IPS DF 6.9 (cell line): ENCODE measurements around the gene XYLT2.

ENCODE experiments used
- DNase-seq: peaks from one replicate; pipeline ENCODE4 v3.0.0-alpha.2; 2013; ENCODE audit warnings: low read depth, low spot score
- H3K27ac ChIP-seq: one replicate; pipeline ENCODE4 v1.5.1; 2013; ENCODE audit warnings: low read length, control low read depth
- H3K27me3 ChIP-seq: 2 replicates; pipeline ENCODE4 v1.6.1; 2013; ENCODE audit warnings: mild to moderate bottlenecking, low read length; ENCODE audit not compliant: control insufficient read depth, insufficient read depth
- H3K36me3 ChIP-seq: 2 replicates; pipeline ENCODE4 v1.6.1; 2013; ENCODE audit warnings: low read length; ENCODE audit not compliant: control insufficient read depth, insufficient read depth
- H3K4me1 ChIP-seq: 2 replicates; pipeline ENCODE4 v1.6.1; 2013; ENCODE audit warnings: low read length; ENCODE audit not compliant: control insufficient read depth, insufficient read depth
- H3K4me3 ChIP-seq: 2 replicates; pipeline ENCODE4 v1.5.1; 2013; ENCODE audit warnings: mild to moderate bottlenecking, low read length
- H3K9me3 ChIP-seq: 2 replicates; pipeline ENCODE4 v1.6.1; 2013; ENCODE audit warnings: low read length, inconsistent platforms; ENCODE audit not compliant: control insufficient read depth, insufficient read depth
- WGBS: extraction: QIAGEN DNeasy Blood & Tissue Kit; methylation state at CpG from one replicate; pipeline ENCODE4 v1.1.7; 2013; ENCODE audit warnings: mixed read lengths, missing lambda C conversion rate; ENCODE audit not compliant: insufficient read length, insufficient coverage; 5-methylcytosine and 5-hydroxymethylcytosine counted together

Gene XYLT2

GRCh38 chr17:50350733-50351132, 4.8 kb downstream of the XYLT2 start:
- WGBS: 100% methylated on average over 1 of the region's 2 CpGs
- no peak for DNase-seq
- no peak overlapping the region for H3K27ac ChIP-seq

GRCh38 chr17:50352072-50352692, 6.3 kb downstream of the XYLT2 start:
- no CpG with 5 or more reads among the region's 6 CpGs for WGBS
- Histone ChIP-seq H3K27ac (no peak overlapping the region), H3K4me3 (no peak overlapping the region), H3K9me3 (no peaks in the 10 kb centered on the region), H3K36me3 (peaks cover 28% of the 10 kb centered on the region), H3K27me3 (no peaks in the 10 kb centered on the region), H3K4me1 (peaks cover 4% of the 10 kb centered on the region)
- DNase-seq: no peak

More at GRCh38 chr17:50350733-50351132, 4.8 kb downstream of the XYLT2 start:
- Histone ChIP-seq H3K4me1 (peaks cover 4% of the 10 kb centered on the region; the same call in 1 of the 2 replicates), H3K9me3 (no peaks in the 10 kb centered on the region), H3K4me3 (no peak overlapping the region), H3K27me3 (no peaks in the 10 kb centered on the region), H3K36me3 (peaks cover 15% of the 10 kb centered on the region)

DNA sequence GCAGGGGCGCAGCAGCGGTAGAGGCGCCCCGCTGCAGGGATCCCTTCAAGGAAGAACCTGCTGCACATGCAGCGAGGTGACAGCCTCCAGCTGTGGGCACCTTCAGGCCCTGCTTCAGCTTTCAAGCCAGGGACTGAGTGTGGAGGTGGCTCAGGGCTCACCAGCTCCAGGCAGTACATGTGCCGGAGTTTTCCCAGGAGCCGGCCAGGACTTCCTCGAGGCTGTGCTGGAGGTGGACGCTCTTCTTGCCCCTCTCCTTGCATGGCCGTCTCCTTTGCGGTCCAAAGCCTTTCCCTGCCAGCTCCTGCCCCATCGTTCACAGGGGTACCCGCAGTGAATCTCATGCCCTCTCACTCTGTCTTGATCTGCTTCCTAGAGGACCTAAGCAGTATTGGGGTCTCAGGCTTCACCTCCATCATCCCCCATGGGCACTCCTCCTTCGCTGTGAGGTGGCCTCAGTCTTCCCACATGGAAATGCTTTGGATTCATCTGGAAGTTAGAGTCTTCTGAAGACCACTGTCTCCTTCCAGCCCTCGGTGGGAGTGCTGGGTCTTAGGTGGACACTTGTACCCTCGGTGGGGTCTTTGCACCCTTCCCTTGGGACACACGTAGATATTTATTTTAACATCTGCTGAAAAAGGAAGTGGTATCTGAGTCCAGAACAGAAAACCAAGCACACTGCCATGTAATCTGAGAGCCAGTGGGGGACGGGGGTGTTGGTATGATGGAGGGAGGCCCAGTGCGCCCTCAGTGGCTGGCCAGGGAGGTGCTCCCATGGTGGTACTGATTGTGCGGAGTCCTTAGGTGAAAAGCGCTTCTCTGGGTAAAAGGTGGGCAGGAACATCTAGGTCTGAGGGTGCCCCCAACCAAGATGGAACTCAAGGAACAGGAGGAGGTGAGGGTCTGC, 7.0 kb downstream of the XYLT2 start:
- H3K27me3 ChIP-seq: no peaks in the 10 kb centered on the region
- H3K27ac ChIP-seq: no peak overlapping the region
- WGBS: no CpG with 5 or more reads among the region's 21 CpGs
- H3K4me3 ChIP-seq: no peak overlapping the region
- H3K4me1 ChIP-seq: no peaks in the 10 kb centered on the region; the same call in none of the 2 replicates
- DNase-seq: no peak
- peaks cover 30% of the 10 kb centered on the region for H3K36me3 ChIP-seq
- no peaks in the 10 kb centered on the region for H3K9me3 ChIP-seq

- no peaks in the 10 kb centered on the region for H3K9me3 ChIP-seq
- no peak overlapping the region for H3K27ac ChIP-seq
- no peak for DNase-seq
- no CpG with 5 or more reads among the region's 27 CpGs for WGBS
- no peaks in the 10 kb centered on the region for H3K27me3 ChIP-seq
- H3K4me1 ChIP-seq: no peaks in the 10 kb centered on the region; the same call in 1 of the 2 replicates
- peaks cover 36% of the 10 kb centered on the region for H3K36me3 ChIP-seq
- H3K4me3 ChIP-seq: no peak overlapping the region
Measured at GRCh38 chr17:50353600-50354195, 7.8 kb downstream of the XYLT2 start.

- peaks cover 40% of the 10 kb centered on the region for H3K36me3 ChIP-seq
- H3K27me3 ChIP-seq: no peaks in the 10 kb centered on the region
- no peak for DNase-seq
- no peak overlapping the region for H3K4me3 ChIP-seq
- H3K4me1 ChIP-seq: no peaks in the 10 kb centered on the region; the same call in 1 of the 2 replicates
- H3K9me3 ChIP-seq: no peaks in the 10 kb centered on the region
- no CpG with 5 or more reads among the region's 15 CpGs for WGBS
- no peak overlapping the region for H3K27ac ChIP-seq
Measured at GRCh38 chr17:50354198-50354597, 8.3 kb downstream of the XYLT2 start.

GRCh38 chr17:50354776-50355175, 8.8 kb downstream of the XYLT2 start:
- H3K27me3 ChIP-seq: no peaks in the 10 kb centered on the region
- WGBS: no CpG with 5 or more reads among the region's 13 CpGs
- no peaks in the 10 kb centered on the region for H3K9me3 ChIP-seq
- DNase-seq: no peak
- H3K36me3 ChIP-seq: peaks cover 44% of the 10 kb centered on the region
- H3K4me1 ChIP-seq: no peaks in the 10 kb centered on the region; the same call in 1 of the 2 replicates
- no peak overlapping the region for H3K27ac ChIP-seq
- no peak overlapping the region for H3K4me3 ChIP-seq

DNA sequence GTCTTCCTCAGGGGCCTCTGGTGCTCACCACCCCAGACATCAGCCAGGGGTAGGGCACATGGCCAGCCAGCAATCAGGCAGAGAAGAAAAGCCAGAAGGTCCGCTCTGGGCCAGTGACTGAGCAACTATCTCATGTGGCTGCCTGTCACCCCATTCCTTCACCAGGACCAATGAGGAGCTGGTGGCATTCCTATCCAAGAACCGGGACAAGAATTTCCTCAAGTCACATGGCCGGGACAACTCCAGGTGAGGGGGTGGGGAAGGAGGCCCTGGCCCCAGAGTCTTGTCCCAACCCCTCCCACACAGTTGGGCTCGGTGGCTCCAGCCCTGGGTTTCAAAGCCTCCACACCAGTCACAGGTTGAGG, 9.4 kb downstream of the XYLT2 start:
- Histone ChIP-seq H3K36me3 (peaks cover 46% of the 10 kb centered on the region), H3K9me3 (no peaks in the 10 kb centered on the region), H3K27ac (no peak overlapping the region), H3K4me1 (no peaks in the 10 kb centered on the region; the same call in 1 of the 2 replicates), H3K4me3 (no peak overlapping the region), H3K27me3 (no peaks in the 10 kb centered on the region)
- DNase-seq: no peak
- no CpG with 5 or more reads among the region's 4 CpGs for WGBS

DNA sequence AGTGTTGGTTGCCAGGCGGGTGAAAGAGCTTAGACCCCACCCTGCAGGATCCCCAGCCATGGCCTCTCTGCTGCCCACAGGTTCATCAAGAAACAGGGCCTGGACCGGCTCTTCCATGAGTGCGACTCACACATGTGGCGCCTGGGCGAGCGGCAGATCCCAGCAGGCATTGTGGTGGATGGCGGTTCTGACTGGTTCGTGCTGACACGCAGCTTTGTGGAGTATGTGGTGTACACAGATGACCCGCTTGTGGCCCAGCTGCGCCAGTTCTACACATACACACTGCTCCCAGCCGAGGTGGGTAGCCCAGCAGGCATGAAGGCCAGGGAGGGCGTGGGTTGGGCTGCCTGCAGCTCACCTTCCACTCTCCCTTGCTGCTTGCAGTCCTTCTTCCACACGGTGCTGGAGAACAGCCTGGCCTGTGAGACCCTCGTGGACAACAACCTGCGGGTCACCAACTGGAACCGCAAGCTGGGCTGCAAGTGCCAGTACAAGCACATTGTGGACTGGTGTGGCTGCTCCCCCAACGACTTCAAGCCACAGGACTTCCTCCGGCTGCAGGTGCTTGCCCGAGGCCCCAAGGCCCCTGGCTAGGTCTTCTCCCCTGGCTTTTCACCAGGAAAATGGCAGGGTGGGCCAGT, 9.9 kb downstream of the XYLT2 start:
- Histone ChIP-seq H3K4me1 (no peaks in the 10 kb centered on the region; the same call in 1 of the 2 replicates), H3K27me3 (no peaks in the 10 kb centered on the region), H3K27ac (no peak overlapping the region), H3K4me3 (no peak overlapping the region), H3K36me3 (peaks cover 46% of the 10 kb centered on the region), H3K9me3 (no peaks in the 10 kb centered on the region)
- no peak for DNase-seq
- WGBS: no CpG with 5 or more reads among the region's 20 CpGs

GRCh38 chr17:50356418-50356817, 10.5 kb downstream of the XYLT2 start:
- peaks cover 46% of the 10 kb centered on the region for H3K36me3 ChIP-seq
- WGBS: no CpG with 5 or more reads among the region's 12 CpGs
- no peak for DNase-seq

DNA sequence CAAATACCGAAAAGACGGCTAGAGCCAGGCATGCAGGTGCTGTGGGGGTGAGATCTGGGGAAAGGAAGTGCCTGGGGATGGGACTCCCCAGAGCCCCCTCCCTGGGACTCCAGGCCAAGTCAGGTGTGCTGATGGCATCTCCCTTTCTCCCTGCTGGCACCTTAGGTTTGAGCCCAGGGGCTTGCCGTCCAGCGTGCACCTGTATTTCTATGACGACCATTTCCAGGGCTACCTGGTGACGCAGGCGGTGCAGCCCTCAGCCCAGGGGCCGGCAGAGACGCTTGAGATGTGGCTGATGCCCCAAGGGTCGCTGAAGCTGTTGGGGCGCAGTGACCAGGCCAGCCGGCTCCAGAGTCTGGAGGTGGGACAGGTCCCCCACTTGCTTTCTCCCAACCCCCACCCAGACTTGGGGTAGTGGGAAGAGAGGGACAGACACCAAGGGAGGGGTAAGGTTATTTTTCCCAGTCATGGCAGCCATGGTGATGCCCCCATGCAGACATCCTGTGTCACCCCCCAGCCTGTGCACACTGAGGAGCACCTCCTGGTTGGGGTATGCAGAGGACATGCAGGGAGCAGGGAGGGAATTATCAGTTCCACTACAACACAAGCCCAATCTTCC, 11.1 kb downstream of the XYLT2 start:
- no peak overlapping the region for H3K27ac ChIP-seq
- no peaks in the 10 kb centered on the region for H3K9me3 ChIP-seq
- DNase-seq: no peak
- no peak overlapping the region for H3K4me3 ChIP-seq
- no CpG with 5 or more reads among the region's 12 CpGs for WGBS
- no peaks in the 10 kb centered on the region; the same call in 1 of the 2 replicates for H3K4me1 ChIP-seq
- peaks cover 46% of the 10 kb centered on the region for H3K36me3 ChIP-seq
- H3K27me3 ChIP-seq: no peaks in the 10 kb centered on the region

More at GRCh38 chr17:50356418-50356817, 10.5 kb downstream of the XYLT2 start:
- no peak overlapping the region for H3K27ac ChIP-seq
- no peaks in the 10 kb centered on the region for H3K27me3 ChIP-seq
- H3K4me3 ChIP-seq: no peak overlapping the region
- H3K4me1 ChIP-seq: no peaks in the 10 kb centered on the region; the same call in 1 of the 2 replicates
- H3K9me3 ChIP-seq: no peaks in the 10 kb centered on the region
